B cell (primary cell): ENCODE measurements around the gene RABAC1. TPM values are rescaled to one million over a fixed set of nuclear protein-coding genes. Genes with fewer than 3 reads are reported as not detected.

Source experiments
- ATAC-seq: fragments of 200-7000 bp; cut with Tn5 transposase; one replicate; pipeline ENCODE4 v1.10.0; 2021; ENCODE audit warnings: low read depth, mild to moderate bottlenecking, moderate number of reproducible peaks, moderate library complexity
- CTCF ChIA-PET: fragments of 350-600 bp; sonication (Branson Sonifier 250); formaldehyde crosslinking; loops from one replicate; lab custom pipeline; 2021; ENCODE audit warnings: antibody characterized with exemption, inconsistent platforms; lab: Charles Lee
- POLR2A ChIA-PET: fragments of 350-600 bp; sonication (Branson Sonifier 250); formaldehyde crosslinking; loops from one replicate; lab custom pipeline; 2021; ENCODE audit warnings: antibody characterized with exemption; lab: Charles Lee
- DNase-seq: peaks from one replicate; pipeline ENCODE4 v3.0.0; 2013
- H2AFZ ChIP-seq: 2 replicates; pipeline ENCODE4 v1.6.1; 2012; ENCODE audit warnings: mild to moderate bottlenecking, low read depth, low read length; ENCODE audit not compliant: insufficient read depth, poor library complexity, severe bottlenecking
- H3K27ac ChIP-seq, 2 donors: 1 replicate in 1 of 2; 2 replicates in 1 of 2; pipeline ENCODE4 v1.5.1; 2012 to 2013; ENCODE audit warnings: low read length in 2 of 2, mild to moderate bottlenecking in 2 of 2, moderate library complexity in 1 of 2
- H3K27me3 ChIP-seq, 4 experiments: fragments of 200-600 bp in 1 of 4; sonication (generic) in 1 of 4; replicated peaks in 1 of 4; 1 replicate in 2 of 4; 2 replicates in 2 of 4; pipeline versions ENCODE4 v1.6.1 to v1.7.0; 2013 to 2016; ENCODE audit warnings: low read length in 3 of 4, mild to moderate bottlenecking in 2 of 4, mixed read lengths in 1 of 4, moderate library complexity in 1 of 4; ENCODE audit not compliant: insufficient read depth in 4 of 4, control insufficient read depth in 3 of 4; ENCODE audit errors: control extremely low read depth in 1 of 4
- H3K36me3 ChIP-seq, 2 experiments: replicated peaks in 1 of 2; 1 replicate in 1 of 2; 2 replicates in 1 of 2; pipeline versions ENCODE4 v1.6.1 to v1.7.1; 2013; ENCODE audit warnings: low read length in 1 of 2; ENCODE audit not compliant: insufficient read depth in 2 of 2, control insufficient read depth in 1 of 2; ENCODE audit errors: control extremely low read depth in 1 of 2, extremely low read depth in 1 of 2
- H3K4me1 ChIP-seq, 2 donors: fragments of 200-600 bp in 1 of 2; sonication (generic) in 1 of 2; 1 replicate in 1 of 2; 2 replicates in 1 of 2; pipeline versions ENCODE4 v1.5.1 to v1.6.1; 2013 to 2017; ENCODE audit warnings: low read length in 2 of 2; ENCODE audit not compliant: control insufficient read depth in 2 of 2, insufficient read depth in 2 of 2
- H3K4me2 ChIP-seq: replicated peaks from 2 replicates; pipeline ENCODE3; 2012; ENCODE audit warnings: mild to moderate bottlenecking, low read depth, low read length; ENCODE audit not compliant: poor library complexity, severe bottlenecking
- H3K4me3 ChIP-seq, 5 experiments: fragments of 200-600 bp in 1 of 5; sonication (generic) in 1 of 5; 1 replicate in 3 of 5; 2 replicates in 2 of 5; pipeline versions ENCODE4 v1.5.1 to v1.7.0; 2011 to 2016; ENCODE audit warnings: low read length in 4 of 5, mild to moderate bottlenecking in 4 of 5, low read depth in 2 of 5, control low read depth in 1 of 5, moderate library complexity in 1 of 5; ENCODE audit not compliant: insufficient read depth in 1 of 5; ENCODE audit errors: control extremely low read depth in 1 of 5, extremely low read depth in 1 of 5
- H3K79me2 ChIP-seq: fragments of 200-600 bp; sonication (generic); one replicate; pipeline ENCODE4 v1.6.0; 2016; ENCODE audit warnings: low read length; ENCODE audit not compliant: control insufficient read depth, insufficient read depth
- H3K9ac ChIP-seq: fragments of 200-600 bp; sonication (generic); 2 replicates; pipeline ENCODE4 v1.6.1; 2017; ENCODE audit warnings: mild to moderate bottlenecking, low read length, moderate library complexity
- H3K9me3 ChIP-seq, 3 donors: one replicate each; pipeline versions ENCODE4 v1.6.1 to v1.7.1; 2013; ENCODE audit warnings: low read length in 2 of 3; ENCODE audit not compliant: control insufficient read depth in 2 of 3, insufficient read depth in 1 of 3; ENCODE audit errors: control extremely low read depth in 1 of 3
- H4K20me1 ChIP-seq: 2 replicates; pipeline ENCODE4 v1.6.0; 2012; ENCODE audit warnings: mild to moderate bottlenecking, low read length; ENCODE audit not compliant: insufficient read depth, control insufficient read depth, poor library complexity, severe bottlenecking
- H3K27ac Mint-ChIP-seq: one replicate; pipeline ENCODE4 v1.8.0; 2021; ENCODE audit warnings: mixed read lengths
- H3K27me3 Mint-ChIP-seq: one replicate; pipeline ENCODE4 v1.8.0; 2021; ENCODE audit warnings: mixed read lengths
- H3K4me1 Mint-ChIP-seq: one replicate; pipeline ENCODE4 v1.8.0; 2021; ENCODE audit warnings: mixed read lengths
- H3K4me3 Mint-ChIP-seq: one replicate; pipeline ENCODE4 v1.8.0; 2021; ENCODE audit warnings: mixed read lengths
- H3K9me3 Mint-ChIP-seq: one replicate; pipeline ENCODE4 v1.8.0; 2022; ENCODE audit warnings: mixed read lengths; ENCODE audit not compliant: insufficient read depth
- EZH2 ChIP-seq: IDR thresholded peaks from 2 replicates; pipeline ENCODE4 v1.6.1; 2012; ENCODE audit warnings: borderline replicate concordance, low read depth, mild to moderate bottlenecking, moderate library complexity, low read length; ENCODE audit not compliant: insufficient read depth, poor library complexity, severe bottlenecking
- WGBS: methylation state at CpG from one replicate; pipeline ENCODE4 v1.1.5; 2013; ENCODE audit warnings: missing lambda C conversion rate; ENCODE audit not compliant: insufficient coverage; 5-methylcytosine and 5-hydroxymethylcytosine counted together
- intact Hi-C: fragments of 100-400 bp; cut with micrococcal nuclease; formaldehyde crosslinking; loops from one replicate; pipeline ENCODE4 v1.10.0; 2022
- polyA plus RNA-seq: library from polyadenylated mRNA; depleted of rRNA; stranded (reverse); fragments of >200 nt; gene quantifications from 2 replicates; pipeline ENCODE4 v1.2.3, GENCODE V29; 2012
- total RNA-seq, 2 donors: library from RNA; stranded (reverse); fragments of 120-200 nt in 1 of 2; gene quantifications; 1 replicate in 1 of 2; 2 replicates in 1 of 2; pipeline versions ENCODE4 v1.2.3 to v1.2.4, GENCODE V29; 2013 to 2022
- TF ChIP-seq, protein P1 (sequence below): fragments of 200-600 bp; IDR thresholded peaks from one replicate; pipeline ENCODE4 v1.8.0; 2022; ENCODE audit warnings: antibody characterized with exemption, mild to moderate bottlenecking

The RABAC1 gene
- total and polyA plus RNA-seq, 2 donors (not counting 1 experiment from before 2014, with no cell fraction given): 146 to 190 TPM

DNA sequence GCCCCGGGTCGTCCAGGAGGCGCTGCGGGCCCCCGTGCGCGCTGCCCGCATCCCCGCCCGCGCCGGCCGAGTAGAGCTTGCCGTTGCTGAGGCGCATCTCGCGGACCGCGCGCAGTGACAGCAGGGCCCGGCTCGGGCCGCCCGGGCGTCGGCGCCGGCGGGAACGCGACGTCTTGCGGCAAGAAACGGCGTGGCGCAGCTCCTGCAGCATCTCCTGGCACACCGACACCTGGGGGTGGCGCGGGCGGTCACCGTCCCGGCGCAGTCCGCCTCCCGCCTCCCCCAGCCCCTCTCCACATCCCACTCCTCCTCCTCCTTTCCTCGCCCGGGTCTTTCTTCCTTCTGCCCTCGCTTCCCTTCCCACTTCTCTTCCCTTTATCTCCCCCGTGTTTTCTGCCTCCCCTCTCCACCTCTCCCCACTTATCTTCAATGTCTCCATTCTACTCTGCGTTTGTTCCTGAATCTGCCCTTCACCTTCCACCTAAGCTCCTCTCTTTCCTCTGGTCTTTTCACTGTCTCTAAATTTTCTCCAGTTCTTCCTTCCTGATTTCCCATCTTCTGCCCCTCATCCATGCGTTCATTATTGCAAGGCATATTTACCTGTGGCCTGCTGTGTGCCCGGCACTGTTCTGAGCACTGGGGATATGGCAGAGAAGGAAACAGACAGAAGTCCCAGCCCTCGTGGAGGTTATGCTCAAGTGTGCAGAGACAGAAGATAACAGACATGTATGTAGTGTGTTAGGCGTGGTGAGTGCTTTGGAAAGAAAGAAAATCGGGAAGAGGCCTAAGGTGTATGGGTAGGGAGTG lies 40.2 kb upstream of the RABAC1 start:
- WGBS: 17% methylated on average over 55 of the region's 55 CpGs
- Histone ChIP-seq H3K36me3 (no peaks in the 10 kb centered on the region), H3K27me3 (peaks cover 0 to 65% (median 37%) of the 10 kb centered on the region in 4 experiments), H3K4me2 (peak overlapping the region; percentile 66), H3K27ac (no peak overlapping the region), H3K9me3 (peaks cover 0 to 16% (median 0%) of the 10 kb centered on the region in 3 donors), H3K9ac (no peak overlapping the region), H3K79me2 (no peaks in the 10 kb centered on the region), H3K4me3 (no peak overlapping the region), H3K4me1 (peaks cover 21 to 26% of the 10 kb centered on the region in 2 donors), H4K20me1 (no peaks in the 10 kb centered on the region), H2AFZ (no peak overlapping the region)
- Mint-ChIP-seq H3K27me3 (peaks cover 77% of the 10 kb centered on the region), H3K27ac (no peak overlapping the region), H3K4me3 (peak overlapping the region; percentile 60), H3K4me1 (peaks cover 36% of the 10 kb centered on the region), H3K9me3 (no peaks in the 10 kb centered on the region)
- no peak for DNase-seq
- CTCF ChIA-PET: no interaction called here
- intact Hi-C loops: no loop called here
- TF ChIP-seq, protein P1, sequence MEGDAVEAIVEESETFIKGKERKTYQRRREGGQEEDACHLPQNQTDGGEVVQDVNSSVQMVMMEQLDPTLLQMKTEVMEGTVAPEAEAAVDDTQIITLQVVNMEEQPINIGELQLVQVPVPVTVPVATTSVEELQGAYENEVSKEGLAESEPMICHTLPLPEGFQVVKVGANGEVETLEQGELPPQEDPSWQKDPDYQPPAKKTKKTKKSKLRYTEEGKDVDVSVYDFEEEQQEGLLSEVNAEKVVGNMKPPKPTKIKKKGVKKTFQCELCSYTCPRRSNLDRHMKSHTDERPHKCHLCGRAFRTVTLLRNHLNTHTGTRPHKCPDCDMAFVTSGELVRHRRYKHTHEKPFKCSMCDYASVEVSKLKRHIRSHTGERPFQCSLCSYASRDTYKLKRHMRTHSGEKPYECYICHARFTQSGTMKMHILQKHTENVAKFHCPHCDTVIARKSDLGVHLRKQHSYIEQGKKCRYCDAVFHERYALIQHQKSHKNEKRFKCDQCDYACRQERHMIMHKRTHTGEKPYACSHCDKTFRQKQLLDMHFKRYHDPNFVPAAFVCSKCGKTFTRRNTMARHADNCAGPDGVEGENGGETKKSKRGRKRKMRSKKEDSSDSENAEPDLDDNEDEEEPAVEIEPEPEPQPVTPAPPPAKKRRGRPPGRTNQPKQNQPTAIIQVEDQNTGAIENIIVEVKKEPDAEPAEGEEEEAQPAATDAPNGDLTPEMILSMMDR: no peak
- ATAC-seq: no peak
- POLR2A ChIA-PET: no interaction called here

GRCh38 chr19:41998246-41999020 lies 39.3 kb upstream of the RABAC1 start:
- peaks cover 0 to 68% (median 37%) of the 10 kb centered on the region in 4 experiments for H3K27me3 ChIP-seq
- H3K36me3 ChIP-seq: no peaks in the 10 kb centered on the region
- H3K9me3 Mint-ChIP-seq: no peaks in the 10 kb centered on the region
- no peak overlapping the region for H3K27ac ChIP-seq
- intact Hi-C loops: no loop called here
- no peak overlapping the region for H2AFZ ChIP-seq
- peak; percentile 54 for DNase-seq
- CTCF ChIA-PET: no interaction called here
- no peak overlapping the region for H3K4me3 ChIP-seq
- no peak for ATAC-seq
- POLR2A ChIA-PET: interaction anchor here (0.6 kb wide), 1 partner anchor 218 kb away, joined by 4 read pairs; no protein-coding TSS in a partner anchor
- no peaks in the 10 kb centered on the region for H4K20me1 ChIP-seq
- TF ChIP-seq EZH2: no peak
- TF ChIP-seq, protein P1: peak; percentile 61
- no peak overlapping the region for H3K9ac ChIP-seq
- H3K4me1 Mint-ChIP-seq: peaks cover 39% of the 10 kb centered on the region
- 5% methylated on average over 62 of the region's 64 CpGs for WGBS
- H3K4me2 ChIP-seq: peak overlapping the region; percentile 66
- peaks cover 74% of the 10 kb centered on the region for H3K27me3 Mint-ChIP-seq
- no peak overlapping the region for H3K27ac Mint-ChIP-seq
- peaks cover 0 to 16% (median 0%) of the 10 kb centered on the region in 3 donors for H3K9me3 ChIP-seq
- H3K4me1 ChIP-seq: peaks cover 26 to 29% of the 10 kb centered on the region in 2 donors
- peak overlapping the region; percentile 60 for H3K4me3 Mint-ChIP-seq
- H3K79me2 ChIP-seq: no peaks in the 10 kb centered on the region
